SK-N-MC (cell line): ENCODE measurements around the gene CAVIN1.

Source experiments
- EZH2 ChIP-seq: fragments of 200-600 bp; sonication (generic); IDR thresholded peaks from one replicate; pipeline ENCODE4 v1.6.1; 2017; ENCODE audit warnings: antibody characterized with exemption
- FOXP2 ChIP-seq: optimal IDR thresholded peaks from 2 replicates; pipeline ENCODE3; 2011; ENCODE audit warnings: mild to moderate bottlenecking, moderate library complexity; ENCODE audit not compliant: insufficient read depth; ENCODE audit errors: extremely low read length, control extremely low read depth
- POLR2AphosphoS5 ChIP-seq: IDR thresholded peaks from 2 replicates; pipeline ENCODE4 v1.6.1; 2012; ENCODE audit warnings: mild to moderate bottlenecking, low read depth, low read length, borderline replicate concordance

DNA sequence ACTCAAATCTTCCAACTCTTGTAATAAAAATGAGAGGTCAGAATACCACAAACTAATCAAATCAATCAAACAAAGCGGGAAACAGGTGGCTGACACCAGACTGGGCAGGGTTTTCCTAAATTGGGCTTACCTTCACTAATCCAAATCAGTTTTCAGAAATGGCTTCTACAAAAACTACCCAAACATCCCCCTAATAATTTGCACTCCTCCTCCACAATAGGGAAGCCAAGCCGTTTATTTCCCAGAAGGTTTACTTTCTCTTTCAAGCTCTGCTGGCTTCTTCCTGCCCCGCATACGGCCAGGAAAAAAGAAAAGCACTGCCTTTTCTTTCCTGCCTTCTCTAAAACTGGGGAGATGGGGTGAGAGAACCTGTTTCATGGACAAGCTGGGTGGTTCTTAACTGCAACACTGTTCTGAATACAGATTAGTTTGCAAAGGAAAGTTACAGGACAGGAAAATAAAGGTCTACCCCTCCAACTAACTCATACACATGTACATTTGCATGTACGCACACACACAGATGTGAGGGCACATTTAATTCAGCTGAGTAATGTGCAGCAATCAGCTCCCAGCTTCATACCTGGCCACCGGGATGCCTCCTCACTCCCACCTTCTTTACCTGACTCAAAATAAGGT lies 44.0 kb downstream of the CAVIN1 start:
- no peak for TF ChIP-seq EZH2
- TF ChIP-seq POLR2AphosphoS5, result no peak
- TF ChIP-seq FOXP2, result no peak
